BE2C (cell line): Measurements from ENCODE around the gene SEC24D.

Experiments used
- DNase-seq: peaks from one replicate; pipeline ENCODE4 v3.0.0-alpha.2; 2020
- H3K27me3 ChIP-seq: fragments of 250-450 bp; sonication (Bioruptor Pico); 2 replicates; pipeline ENCODE4 v1.5.1; 2020; ENCODE audit warnings: mild to moderate bottlenecking
- H3K36me3 ChIP-seq: fragments of 250-450 bp; sonication (Bioruptor Pico); 2 replicates; pipeline ENCODE4 v1.5.1; 2020; ENCODE audit warnings: mild to moderate bottlenecking
- H3K4me1 ChIP-seq: fragments of 250-450 bp; sonication (Bioruptor Pico); 2 replicates; pipeline ENCODE4 v1.5.1; 2020
- H3K4me3 ChIP-seq: 2 replicates; pipeline ENCODE4 v1.5.1; 2011; ENCODE audit warnings: low read depth, low read length
- H3K9me3 ChIP-seq: fragments of 250-450 bp; sonication (Bioruptor Pico); 2 replicates; pipeline ENCODE4 v1.5.1; 2020
- CTCF ChIP-seq: IDR thresholded peaks from 2 replicates; pipeline ENCODE4 v1.5.1; 2012; ENCODE audit warnings: mild to moderate bottlenecking, low read depth, low read length

Gene SEC24D

DNA sequence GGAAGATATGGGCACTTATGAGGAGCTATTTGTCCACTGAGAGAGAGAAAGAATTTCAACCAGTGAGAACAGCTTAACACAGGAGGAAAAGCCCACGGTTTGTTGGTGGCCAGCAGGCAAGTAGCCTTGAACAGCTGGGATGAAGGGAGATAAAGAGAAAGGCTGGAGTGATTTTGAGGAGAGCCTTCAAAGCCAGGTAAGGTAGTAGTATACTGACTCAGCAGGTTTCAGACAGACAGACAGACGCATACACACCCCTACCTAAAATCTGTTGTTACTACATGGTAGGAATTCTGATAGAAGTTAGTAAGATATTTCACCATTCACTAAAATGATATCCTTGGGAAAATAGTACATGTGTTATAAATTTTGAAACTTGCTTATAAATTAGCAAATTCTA lies 60.5 kb downstream of the SEC24D start:
- H3K9me3 ChIP-seq = no peaks in the 10 kb centered on the region
- no peaks in the 10 kb centered on the region for H3K27me3 ChIP-seq
- no peak overlapping the region for H3K4me3 ChIP-seq
- TF ChIP-seq CTCF = no peak
- peaks cover 35% of the 10 kb centered on the region for H3K4me1 ChIP-seq
- H3K36me3 ChIP-seq = no peaks in the 10 kb centered on the region; the same call in 1 of the 2 replicates
- no peak for DNase-seq

GRCh38 chr4:118774989-118775388 lies 60.9 kb downstream of the SEC24D start:
- DNase-seq = no peak
- no peaks in the 10 kb centered on the region for H3K27me3 ChIP-seq
- H3K9me3 ChIP-seq = no peaks in the 10 kb centered on the region
- H3K4me3 ChIP-seq = no peak overlapping the region
- no peak for TF ChIP-seq CTCF
- H3K4me1 ChIP-seq = peaks cover 39% of the 10 kb centered on the region
- no peaks in the 10 kb centered on the region; the same call in 1 of the 2 replicates for H3K36me3 ChIP-seq

GRCh38 chr4:118774321-118774720 lies 61.6 kb downstream of the SEC24D start:
- Histone ChIP-seq H3K4me3 (no peak overlapping the region), H3K27me3 (no peaks in the 10 kb centered on the region), H3K9me3 (no peaks in the 10 kb centered on the region), H3K36me3 (no peaks in the 10 kb centered on the region; the same call in 1 of the 2 replicates), H3K4me1 (peaks cover 43% of the 10 kb centered on the region)
- no peak for DNase-seq
- no peak for TF ChIP-seq CTCF

GRCh38 chr4:118773429-118773792 lies 62.5 kb downstream of the SEC24D start:
- Histone ChIP-seq H3K27me3 (no peaks in the 10 kb centered on the region), H3K36me3 (no peaks in the 10 kb centered on the region; the same call in 1 of the 2 replicates), H3K4me3 (no peak overlapping the region), H3K9me3 (no peaks in the 10 kb centered on the region), H3K4me1 (peaks cover 43% of the 10 kb centered on the region)
- no peak for DNase-seq
- no peak for TF ChIP-seq CTCF

- peaks cover 3% of the 10 kb centered on the region for H3K36me3 ChIP-seq
- TF ChIP-seq CTCF = no peak
- H3K4me1 ChIP-seq = peaks cover 43% of the 10 kb centered on the region
- no peaks in the 10 kb centered on the region for H3K9me3 ChIP-seq
- H3K4me3 ChIP-seq = peak overlapping the region; percentile 47
- no peak for DNase-seq
- H3K27me3 ChIP-seq = no peaks in the 10 kb centered on the region
Observed at GRCh38 chr4:118772767-118773428, 63.0 kb downstream of the SEC24D start.

DNA sequence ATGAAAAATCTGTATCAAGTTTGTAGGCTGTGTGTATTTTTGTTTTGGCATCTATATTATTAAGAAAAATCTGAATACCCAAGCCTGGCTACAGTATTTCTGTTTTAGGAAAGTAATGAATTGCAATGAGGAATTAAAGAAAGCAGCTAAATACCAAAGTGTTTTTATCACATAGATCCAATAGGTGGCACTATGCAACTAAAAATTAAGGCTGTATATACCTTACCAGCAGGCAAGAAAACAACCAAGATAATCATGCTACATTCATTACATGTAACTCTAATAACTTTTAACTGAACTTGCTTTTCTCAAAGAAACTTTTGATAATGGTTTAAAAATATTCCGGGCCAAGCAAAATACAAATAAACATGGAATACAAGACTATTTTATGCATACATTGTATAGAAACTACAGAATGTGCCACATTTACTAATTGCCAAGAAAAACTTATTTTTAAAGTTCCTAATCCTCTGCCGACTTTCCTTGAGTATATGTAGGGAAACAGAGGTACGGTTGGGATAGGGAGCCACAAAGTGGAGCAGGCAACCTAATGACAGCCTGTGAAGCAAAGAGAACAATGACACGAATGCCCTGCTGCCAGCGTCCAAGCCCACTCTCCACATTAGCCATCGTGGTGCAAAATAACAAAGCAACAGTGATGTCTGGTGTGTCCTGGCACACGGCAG lies 63.7 kb downstream of the SEC24D start:
- peak; percentile 30 for DNase-seq
- Histone ChIP-seq H3K36me3 (peaks cover 9% of the 10 kb centered on the region), H3K4me3 (peak overlapping the region; percentile 47), H3K27me3 (no peaks in the 10 kb centered on the region), H3K9me3 (no peaks in the 10 kb centered on the region), H3K4me1 (peaks cover 46% of the 10 kb centered on the region)
- peak; percentile 49; the same call in 1 of the 2 replicates for TF ChIP-seq CTCF
